Measurements from ENCODE around the gene SUSD4.

SUSD4 gene

DNA sequence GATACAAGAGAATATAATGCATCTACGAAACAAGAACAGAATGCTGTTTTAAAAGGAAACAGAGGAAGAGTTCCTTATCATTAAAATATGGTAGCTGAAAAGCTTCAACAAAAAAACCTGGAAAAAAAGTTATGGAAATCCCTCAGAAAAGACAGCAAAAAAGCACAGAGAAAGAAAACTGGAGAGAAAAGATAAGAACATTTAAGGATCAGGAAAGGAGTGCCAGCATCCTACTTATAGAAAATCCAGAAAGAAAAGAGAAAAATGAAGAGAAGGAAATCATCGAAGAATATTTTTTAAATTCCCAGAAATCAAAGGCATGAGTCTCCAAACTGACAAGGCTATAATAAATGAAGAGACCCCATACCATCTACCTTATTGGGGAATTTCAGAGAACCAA, 29.8 kb downstream of the SUSD4 start:
- H3K4me1 ChIP-seq (ENCODE audit: control insufficient read depth in 2 of 2, insufficient read depth in 1 of 2, low read depth in 1 of 2, low read length in 2 of 2) = peaks cover 0 to 8% of the 10 kb centered on the region in 2 donors
- WGBS, 2 donors (ENCODE audit: extremely low coverage in 2 of 2, insufficient read length in 2 of 2, insufficient replicate concordance in 1 of 2) = no CpG with 5 or more reads among the region's 2 CpGs
- H3K36me3 ChIP-seq (replicated peaks in 1 of 2; ENCODE audit: control insufficient read depth in 2 of 2, insufficient read depth in 2 of 2, low read length in 2 of 2) = no peaks in the 10 kb centered on the region
- H3K9me3 ChIP-seq (replicated peaks in 1 of 2; ENCODE audit: control insufficient read depth in 2 of 2, insufficient read depth in 1 of 2, low read depth in 1 of 2, low read length in 2 of 2) = no peaks in the 10 kb centered on the region
- no peak overlapping the region for H4K8ac ChIP-seq (ENCODE audit: low read depth, low read length)
- peaks cover 0 to 2% (median 0%) of the 10 kb centered on the region in 3 experiments for H3K27me3 ChIP-seq (ENCODE audit: control insufficient read depth in 3 of 3, insufficient read depth in 3 of 3, low read depth in 1 of 3, low read length in 3 of 3)
- no peak overlapping the region for H3K4me3 ChIP-seq (ENCODE audit: low read length in 2 of 2)
- no peak overlapping the region for H4K91ac ChIP-seq (ENCODE audit: low read depth, low read length, poor library complexity)
- DNase-seq (ENCODE audit: low spot score) = no peak
- H2BK120ac ChIP-seq (ENCODE audit: low read depth, low read length) = no peak overlapping the region
- no peak overlapping the region for H3K9ac ChIP-seq (ENCODE audit: low read depth, low read length, poor library complexity)
- no peak overlapping the region for H2BK5ac ChIP-seq (ENCODE audit: low read length)
- no peak overlapping the region for H3K27ac ChIP-seq (replicated peaks; ENCODE audit: low read length)
- no peak overlapping the region for H2BK15ac ChIP-seq (ENCODE audit: low read length)
- no peak overlapping the region for H2AK5ac ChIP-seq (ENCODE audit: low read depth, low read length)
- no peaks in the 10 kb centered on the region for H3K79me1 ChIP-seq (ENCODE audit: low read depth, low read length)
- no peak overlapping the region for H2BK12ac ChIP-seq (ENCODE audit: low read length)
- no peak overlapping the region for H3K4me2 ChIP-seq (ENCODE audit: insufficient read depth, low read length, poor library complexity, severe bottlenecking)
- H3K4ac ChIP-seq (ENCODE audit: low read length) = no peak overlapping the region
- no peak overlapping the region for H3K23ac ChIP-seq (ENCODE audit: low read depth, low read length, poor library complexity)
- no peak overlapping the region for H3K14ac ChIP-seq (ENCODE audit: low read length)
- H3K18ac ChIP-seq (ENCODE audit: low read length) = no peak overlapping the region
- H2AFZ ChIP-seq (ENCODE audit: low read length) = no peak overlapping the region

DNA sequence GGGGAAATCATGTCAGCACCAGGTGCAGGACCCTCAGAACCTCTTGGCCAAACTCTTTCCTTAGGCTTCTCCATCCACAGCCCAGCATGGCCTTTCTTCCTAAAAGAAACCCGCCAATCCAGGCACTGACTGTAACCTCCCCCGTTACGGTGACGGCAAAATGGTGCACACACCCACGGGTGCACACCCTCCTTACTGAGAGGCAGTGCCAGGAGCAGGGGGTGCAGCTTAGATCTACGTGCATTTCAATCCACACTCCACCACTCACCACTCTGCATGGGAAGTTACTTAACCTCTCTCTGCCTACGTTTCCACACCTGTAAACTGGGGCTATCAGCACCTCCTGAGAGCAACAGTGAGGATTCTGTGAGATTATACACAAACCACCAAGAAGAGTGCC, 31.0 kb downstream of the SUSD4 start:
- H3K4ac ChIP-seq (ENCODE audit: low read length) = peak overlapping the region; percentile 90
- H4K8ac ChIP-seq (ENCODE audit: low read depth, low read length) = no peak overlapping the region
- H3K18ac ChIP-seq (ENCODE audit: low read length) = no peak overlapping the region
- no peak overlapping the region for H2AFZ ChIP-seq (ENCODE audit: low read length)
- no peak overlapping the region for H2BK15ac ChIP-seq (ENCODE audit: low read length)
- H4K91ac ChIP-seq (ENCODE audit: low read depth, low read length, poor library complexity) = no peak overlapping the region
- no CpG with 5 or more reads among the region's 7 CpGs for WGBS, 2 donors (ENCODE audit: extremely low coverage in 2 of 2, insufficient read length in 2 of 2, insufficient replicate concordance in 1 of 2)
- no peak for DNase-seq (ENCODE audit: low spot score)
- peak overlapping the region; percentile 83 for H3K14ac ChIP-seq (ENCODE audit: low read length)
- no peak overlapping the region for H2BK12ac ChIP-seq (ENCODE audit: low read length)
- H2AK5ac ChIP-seq (ENCODE audit: low read depth, low read length) = no peak overlapping the region
- peaks cover 0 to 2% (median 0%) of the 10 kb centered on the region in 3 experiments for H3K27me3 ChIP-seq (ENCODE audit: control insufficient read depth in 3 of 3, insufficient read depth in 3 of 3, low read depth in 1 of 3, low read length in 3 of 3)
- no peak overlapping the region for H2BK5ac ChIP-seq (ENCODE audit: low read length)
- no peak overlapping the region for H3K23ac ChIP-seq (ENCODE audit: low read depth, low read length, poor library complexity)
- no peaks in the 10 kb centered on the region for H3K36me3 ChIP-seq (replicated peaks in 1 of 2; ENCODE audit: control insufficient read depth in 2 of 2, insufficient read depth in 2 of 2, low read length in 2 of 2)
- H3K79me1 ChIP-seq (ENCODE audit: low read depth, low read length) = no peaks in the 10 kb centered on the region
- peaks cover 0 to 8% of the 10 kb centered on the region in 2 donors for H3K4me1 ChIP-seq (ENCODE audit: control insufficient read depth in 2 of 2, insufficient read depth in 1 of 2, low read depth in 1 of 2, low read length in 2 of 2)
- H3K4me2 ChIP-seq (ENCODE audit: insufficient read depth, low read length, poor library complexity, severe bottlenecking) = no peak overlapping the region
- H3K4me3 ChIP-seq (ENCODE audit: low read length in 2 of 2) = peak overlapping the region in 1 of 2 donors; percentile 32
- H3K9me3 ChIP-seq (replicated peaks in 1 of 2; ENCODE audit: control insufficient read depth in 2 of 2, insufficient read depth in 1 of 2, low read depth in 1 of 2, low read length in 2 of 2) = no peaks in the 10 kb centered on the region
- H2BK120ac ChIP-seq (ENCODE audit: low read depth, low read length) = no peak overlapping the region
- no peak overlapping the region for H3K27ac ChIP-seq (replicated peaks; ENCODE audit: low read length)
- no peak overlapping the region for H3K9ac ChIP-seq (ENCODE audit: low read depth, low read length, poor library complexity)

DNA sequence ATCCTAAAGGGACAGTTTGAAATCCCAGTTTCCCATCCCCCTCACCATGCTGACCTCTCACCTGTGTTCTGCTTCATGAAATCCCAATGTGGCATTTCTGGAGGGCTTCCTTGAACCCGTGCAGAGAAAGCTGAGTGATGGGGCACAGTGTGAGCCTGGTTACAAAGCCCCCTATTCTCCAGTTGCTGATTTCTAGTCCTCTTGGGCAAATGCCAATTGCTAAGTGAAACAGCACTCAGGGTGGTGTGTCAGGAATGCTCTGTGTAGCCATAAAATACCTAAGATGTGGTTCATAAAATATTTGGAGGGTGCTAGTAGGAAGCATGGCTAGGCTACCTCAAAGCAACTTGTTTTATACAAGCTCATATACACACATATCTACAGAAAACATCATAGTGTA, 32.0 kb downstream of the SUSD4 start:
- no peak overlapping the region for H3K4me3 ChIP-seq (ENCODE audit: low read length in 2 of 2)
- H3K9me3 ChIP-seq (replicated peaks in 1 of 2; ENCODE audit: control insufficient read depth in 2 of 2, insufficient read depth in 1 of 2, low read depth in 1 of 2, low read length in 2 of 2) = no peaks in the 10 kb centered on the region
- H3K4me2 ChIP-seq (ENCODE audit: insufficient read depth, low read length, poor library complexity, severe bottlenecking) = no peak overlapping the region
- no peak overlapping the region for H3K23ac ChIP-seq (ENCODE audit: low read depth, low read length, poor library complexity)
- H3K36me3 ChIP-seq (replicated peaks in 1 of 2; ENCODE audit: control insufficient read depth in 2 of 2, insufficient read depth in 2 of 2, low read length in 2 of 2) = no peaks in the 10 kb centered on the region
- no peak overlapping the region for H3K14ac ChIP-seq (ENCODE audit: low read length)
- H2AFZ ChIP-seq (ENCODE audit: low read length) = no peak overlapping the region
- no peak overlapping the region for H2BK12ac ChIP-seq (ENCODE audit: low read length)
- no peak overlapping the region for H3K27ac ChIP-seq (replicated peaks; ENCODE audit: low read length)
- no peak overlapping the region for H2BK120ac ChIP-seq (ENCODE audit: low read depth, low read length)
- H3K79me1 ChIP-seq (ENCODE audit: low read depth, low read length) = no peaks in the 10 kb centered on the region
- H2BK5ac ChIP-seq (ENCODE audit: low read length) = no peak overlapping the region
- H4K8ac ChIP-seq (ENCODE audit: low read depth, low read length) = no peak overlapping the region
- peaks cover 0 to 6% of the 10 kb centered on the region in 2 donors for H3K4me1 ChIP-seq (ENCODE audit: control insufficient read depth in 2 of 2, insufficient read depth in 1 of 2, low read depth in 1 of 2, low read length in 2 of 2)
- no CpG with 5 or more reads among the region's 1 CpG for WGBS, 2 donors (ENCODE audit: extremely low coverage in 2 of 2, insufficient read length in 2 of 2, insufficient replicate concordance in 1 of 2)
- H3K4ac ChIP-seq (ENCODE audit: low read length) = no peak overlapping the region
- no peak overlapping the region for H2BK15ac ChIP-seq (ENCODE audit: low read length)
- no peak overlapping the region for H3K9ac ChIP-seq (ENCODE audit: low read depth, low read length, poor library complexity)
- no peak overlapping the region for H2AK5ac ChIP-seq (ENCODE audit: low read depth, low read length)
- H3K18ac ChIP-seq (ENCODE audit: low read length) = no peak overlapping the region
- no peak for DNase-seq (ENCODE audit: low spot score)
- H4K91ac ChIP-seq (ENCODE audit: low read depth, low read length, poor library complexity) = no peak overlapping the region
- peaks cover 0 to 2% (median 0%) of the 10 kb centered on the region in 3 experiments for H3K27me3 ChIP-seq (ENCODE audit: control insufficient read depth in 3 of 3, insufficient read depth in 3 of 3, low read depth in 1 of 3, low read length in 3 of 3)

DNA sequence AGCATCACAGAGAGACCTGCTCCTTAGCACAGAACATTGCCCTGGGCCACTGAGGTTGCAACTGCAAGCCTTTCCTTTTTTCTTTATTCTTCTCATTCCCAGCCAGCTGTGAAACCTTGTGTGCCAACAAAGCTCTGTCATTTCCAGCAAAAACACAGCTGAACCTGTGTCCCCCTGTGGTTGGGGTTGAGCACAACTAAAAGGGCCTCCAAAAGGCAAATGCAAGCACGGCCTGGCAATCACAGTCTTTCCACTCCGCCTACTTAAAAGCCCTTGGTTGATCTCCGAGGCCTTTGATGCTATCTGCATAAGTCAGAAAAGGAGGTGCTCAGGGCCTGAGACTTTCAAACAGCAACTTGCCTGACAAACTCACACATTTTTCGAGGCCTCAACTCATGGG, 32.7 kb downstream of the SUSD4 start:
- Histone ChIP-seq H3K4ac (ENCODE audit: low read length) (no peak overlapping the region), H3K79me1 (ENCODE audit: low read depth, low read length) (no peaks in the 10 kb centered on the region), H3K14ac (ENCODE audit: low read length) (no peak overlapping the region), H3K4me1 (ENCODE audit: control insufficient read depth in 2 of 2, insufficient read depth in 1 of 2, low read depth in 1 of 2, low read length in 2 of 2) (peaks cover 0 to 6% of the 10 kb centered on the region in 2 donors), H3K9ac (ENCODE audit: low read depth, low read length, poor library complexity) (no peak overlapping the region), H3K27me3 (ENCODE audit: control insufficient read depth in 3 of 3, insufficient read depth in 3 of 3, low read depth in 1 of 3, low read length in 3 of 3) (peaks cover 0 to 2% (median 0%) of the 10 kb centered on the region in 3 experiments), H3K4me2 (ENCODE audit: insufficient read depth, low read length, poor library complexity, severe bottlenecking) (no peak overlapping the region), H4K91ac (ENCODE audit: low read depth, low read length, poor library complexity) (no peak overlapping the region), H3K4me3 (ENCODE audit: low read length in 2 of 2) (no peak overlapping the region), H2BK12ac (ENCODE audit: low read length) (no peak overlapping the region), H3K27ac (replicated peaks; ENCODE audit: low read length) (no peak overlapping the region), H2AFZ (ENCODE audit: low read length) (no peak overlapping the region), H3K23ac (ENCODE audit: low read depth, low read length, poor library complexity) (no peak overlapping the region), H2BK15ac (ENCODE audit: low read length) (no peak overlapping the region), H2BK120ac (ENCODE audit: low read depth, low read length) (no peak overlapping the region), H3K18ac (ENCODE audit: low read length) (no peak overlapping the region), H3K9me3 (replicated peaks in 1 of 2; ENCODE audit: control insufficient read depth in 2 of 2, insufficient read depth in 1 of 2, low read depth in 1 of 2, low read length in 2 of 2) (no peaks in the 10 kb centered on the region), H4K8ac (ENCODE audit: low read depth, low read length) (no peak overlapping the region), H2AK5ac (ENCODE audit: low read depth, low read length) (no peak overlapping the region), H3K36me3 (replicated peaks in 1 of 2; ENCODE audit: control insufficient read depth in 2 of 2, insufficient read depth in 2 of 2, low read length in 2 of 2) (no peaks in the 10 kb centered on the region), H2BK5ac (ENCODE audit: low read length) (no peak overlapping the region)
- DNase-seq (ENCODE audit: low spot score) = no peak
- WGBS, 2 donors (ENCODE audit: extremely low coverage in 2 of 2, insufficient read length in 2 of 2, insufficient replicate concordance in 1 of 2) = no CpG with 5 or more reads among the region's 4 CpGs

Data from neuronal stem cell (in vitro differentiated cells).